ENCODE measurements around the gene JSRP1.

DNA sequence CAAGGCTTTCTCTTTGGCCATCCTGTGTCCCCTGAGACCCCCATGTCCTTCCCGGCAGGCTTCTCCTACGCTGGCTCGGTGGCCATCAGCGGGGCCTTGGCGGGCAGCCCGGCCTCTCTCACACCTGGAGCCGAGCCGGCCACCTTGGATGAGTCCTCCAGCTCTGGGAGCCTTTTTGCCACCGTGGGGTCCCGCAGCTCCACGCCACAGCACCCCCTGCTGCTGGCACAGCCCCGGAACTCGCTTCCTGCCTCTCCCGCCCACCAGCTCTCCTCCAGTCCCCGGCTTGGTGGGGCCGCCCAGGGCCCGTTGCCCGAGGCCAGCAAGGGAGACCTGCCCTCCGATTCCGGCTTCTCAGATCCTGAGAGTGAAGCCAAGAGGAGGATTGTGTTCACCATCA lies 34.3 kb downstream of the JSRP1 start:
- TF ChIP-seq, protein P1, sequence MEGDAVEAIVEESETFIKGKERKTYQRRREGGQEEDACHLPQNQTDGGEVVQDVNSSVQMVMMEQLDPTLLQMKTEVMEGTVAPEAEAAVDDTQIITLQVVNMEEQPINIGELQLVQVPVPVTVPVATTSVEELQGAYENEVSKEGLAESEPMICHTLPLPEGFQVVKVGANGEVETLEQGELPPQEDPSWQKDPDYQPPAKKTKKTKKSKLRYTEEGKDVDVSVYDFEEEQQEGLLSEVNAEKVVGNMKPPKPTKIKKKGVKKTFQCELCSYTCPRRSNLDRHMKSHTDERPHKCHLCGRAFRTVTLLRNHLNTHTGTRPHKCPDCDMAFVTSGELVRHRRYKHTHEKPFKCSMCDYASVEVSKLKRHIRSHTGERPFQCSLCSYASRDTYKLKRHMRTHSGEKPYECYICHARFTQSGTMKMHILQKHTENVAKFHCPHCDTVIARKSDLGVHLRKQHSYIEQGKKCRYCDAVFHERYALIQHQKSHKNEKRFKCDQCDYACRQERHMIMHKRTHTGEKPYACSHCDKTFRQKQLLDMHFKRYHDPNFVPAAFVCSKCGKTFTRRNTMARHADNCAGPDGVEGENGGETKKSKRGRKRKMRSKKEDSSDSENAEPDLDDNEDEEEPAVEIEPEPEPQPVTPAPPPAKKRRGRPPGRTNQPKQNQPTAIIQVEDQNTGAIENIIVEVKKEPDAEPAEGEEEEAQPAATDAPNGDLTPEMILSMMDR (conservative IDR thresholded peaks at IDR 0.05 in 1 of 2, IDR thresholded peaks at IDR 0.05 in 1 of 2; ENCODE audit: extremely low read depth in 1 of 2, insufficient read depth in 1 of 2, low read depth in 1 of 2, low read length in 2 of 2): peak in 1 of 2 donors; percentile 15
- no peak for TF ChIP-seq EZH2 (IDR thresholded peaks at IDR 0.05; ENCODE audit: borderline replicate concordance, low read length)
